ENCODE measurements around the gene NTNG1.
"Not testable (repeated sequence)": the region's sequence is repeated elsewhere in the genome, so short reads cannot be mapped to it uniquely, and the experiment has no call there.

The NTNG1 gene

GRCh38 chr1:107147843-107148242, 7.0 kb downstream of the NTNG1 start:
- no peak for DNase-seq (ENCODE audit: insufficient read length)
- FAIRE-seq = no peak
- no peak for TF ChIP-seq POLR2AphosphoS5 (IDR thresholded peaks at IDR 0.05; ENCODE audit: low read depth, low read length)

DNA sequence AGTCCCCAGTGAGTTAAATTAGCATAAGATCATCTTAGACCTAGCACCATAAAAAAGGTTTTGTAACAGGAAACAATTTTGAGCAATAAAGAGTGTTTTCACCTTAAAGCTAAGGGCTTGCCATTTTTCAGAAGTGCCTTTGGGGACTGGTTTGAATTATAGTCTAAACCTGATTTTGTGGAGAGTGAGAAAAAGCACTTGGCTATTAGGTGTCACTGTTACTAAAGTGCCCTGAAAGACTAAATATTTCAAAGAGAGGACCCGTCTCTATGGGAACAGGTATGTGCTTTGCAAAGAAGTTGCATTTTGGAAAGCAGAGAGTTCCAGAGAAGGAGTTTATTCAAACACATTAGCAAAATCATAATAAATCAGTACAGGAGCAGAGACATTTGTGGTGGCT, 9.1 kb downstream of the NTNG1 start:
- FAIRE-seq = no peak
- DNase-seq (ENCODE audit: insufficient read length) = no peak
- no peak for TF ChIP-seq TAF1 (IDR thresholded peaks at IDR 0.05; ENCODE audit: borderline replicate concordance, low read depth, low read length)
- no peak for TF ChIP-seq POLR2AphosphoS5 (IDR thresholded peaks at IDR 0.05; ENCODE audit: low read depth, low read length)
- no peak for TF ChIP-seq POLR2A (IDR thresholded peaks at IDR 0.05; ENCODE audit: low read depth, low read length)

DNA sequence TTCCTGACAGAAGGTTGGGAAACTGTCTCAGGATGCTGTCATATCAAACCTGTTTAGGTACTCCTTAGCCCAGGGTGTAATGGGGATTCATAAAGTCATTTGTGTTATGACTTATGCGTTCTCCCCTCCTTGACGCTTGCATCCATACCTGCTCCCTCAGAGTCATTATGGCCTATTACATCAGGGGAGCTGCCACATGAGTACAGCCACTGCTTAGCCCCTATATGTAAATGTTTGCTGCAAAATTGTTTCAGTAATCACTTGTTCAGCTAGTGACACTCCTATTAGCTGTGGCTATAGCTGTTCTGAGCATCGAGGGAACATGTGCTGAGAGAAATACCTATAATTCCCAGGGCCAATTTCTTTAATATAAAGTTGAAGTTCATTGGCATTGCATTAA, 10.5 kb downstream of the NTNG1 start:
- FAIRE-seq = no peak
- no peak for DNase-seq (ENCODE audit: insufficient read length)
- TF ChIP-seq POLR2AphosphoS5 (IDR thresholded peaks at IDR 0.05; ENCODE audit: low read depth, low read length) = no peak
- no peak for TF ChIP-seq POLR2A (IDR thresholded peaks at IDR 0.05; ENCODE audit: low read depth, low read length)
- TF ChIP-seq TAF1 (IDR thresholded peaks at IDR 0.05; ENCODE audit: borderline replicate concordance, low read depth, low read length) = no peak

- TF ChIP-seq TAF1 (IDR thresholded peaks at IDR 0.05; ENCODE audit: borderline replicate concordance, low read depth, low read length) = no peak
- no peak for TF ChIP-seq POLR2A (IDR thresholded peaks at IDR 0.05; ENCODE audit: low read depth, low read length)
- no peak for TF ChIP-seq POLR2AphosphoS5 (IDR thresholded peaks at IDR 0.05; ENCODE audit: low read depth, low read length)
- DNase-seq (ENCODE audit: insufficient read length) (no peak), FAIRE-seq (no peak)
Measured at GRCh38 chr1:107152395-107152794, 11.6 kb downstream of the NTNG1 start.

- FAIRE-seq = no peak
- TF ChIP-seq POLR2A (IDR thresholded peaks at IDR 0.05; ENCODE audit: low read depth, low read length) (no peak), POLR2AphosphoS5 (IDR thresholded peaks at IDR 0.05; ENCODE audit: low read depth, low read length) (no peak), TAF1 (IDR thresholded peaks at IDR 0.05; ENCODE audit: borderline replicate concordance, low read depth, low read length) (no peak)
- DNase-seq (ENCODE audit: insufficient read length) = no peak
Measured at GRCh38 chr1:107153014-107153413, 12.2 kb downstream of the NTNG1 start.

DNA sequence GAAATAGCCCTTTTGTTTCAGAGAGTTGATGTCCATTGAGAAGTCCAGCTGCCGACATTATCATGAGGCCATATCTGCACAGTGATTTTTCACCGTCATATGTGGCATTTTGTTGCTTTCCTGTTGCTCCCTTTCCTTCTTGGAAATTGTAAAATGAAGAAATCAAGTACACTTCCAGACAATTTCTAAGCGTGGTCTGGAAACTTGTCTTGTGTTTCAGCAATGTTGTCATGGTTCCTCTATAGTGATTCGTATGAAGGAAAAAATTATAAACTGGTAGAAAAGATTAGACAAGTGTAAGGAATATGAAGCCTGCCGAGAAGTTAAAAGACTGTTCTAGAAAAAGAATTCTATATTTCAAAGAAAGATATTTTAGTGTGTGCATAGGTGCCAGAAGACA, 17.7 kb downstream of the NTNG1 start:
- no peak for FAIRE-seq
- no peak for TF ChIP-seq POLR2A (IDR thresholded peaks at IDR 0.05; ENCODE audit: low read depth, low read length)
- TF ChIP-seq TAF1 (IDR thresholded peaks at IDR 0.05; ENCODE audit: borderline replicate concordance, low read depth, low read length) = no peak
- TF ChIP-seq POLR2AphosphoS5 (IDR thresholded peaks at IDR 0.05; ENCODE audit: low read depth, low read length) = no peak
- no peak for DNase-seq (ENCODE audit: insufficient read length)

DNA sequence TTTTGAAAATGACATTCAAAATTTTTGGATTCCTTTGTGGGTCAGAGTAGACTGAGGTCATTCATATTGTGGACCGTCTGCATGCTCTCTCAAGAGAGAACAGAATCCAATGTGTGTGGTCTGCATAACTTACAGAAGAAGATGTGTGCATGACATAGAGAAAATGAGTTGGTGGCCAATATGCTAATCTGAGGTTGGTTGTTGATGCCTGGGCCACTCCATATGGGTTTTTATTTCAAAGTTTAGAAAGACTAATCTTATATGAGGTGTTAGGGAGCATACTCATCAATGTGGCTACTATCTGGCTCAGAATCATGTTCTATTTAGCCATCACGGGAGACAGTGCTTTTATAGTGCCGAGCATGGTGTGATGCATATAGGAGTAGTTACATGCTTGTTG, 18.2 kb downstream of the NTNG1 start:
- no peak for FAIRE-seq
- TF ChIP-seq POLR2AphosphoS5 (IDR thresholded peaks at IDR 0.05; ENCODE audit: low read depth, low read length) (no peak), POLR2A (IDR thresholded peaks at IDR 0.05; ENCODE audit: low read depth, low read length) (no peak), TAF1 (IDR thresholded peaks at IDR 0.05; ENCODE audit: borderline replicate concordance, low read depth, low read length) (no peak)
- DNase-seq (ENCODE audit: insufficient read length) = no peak

DNA sequence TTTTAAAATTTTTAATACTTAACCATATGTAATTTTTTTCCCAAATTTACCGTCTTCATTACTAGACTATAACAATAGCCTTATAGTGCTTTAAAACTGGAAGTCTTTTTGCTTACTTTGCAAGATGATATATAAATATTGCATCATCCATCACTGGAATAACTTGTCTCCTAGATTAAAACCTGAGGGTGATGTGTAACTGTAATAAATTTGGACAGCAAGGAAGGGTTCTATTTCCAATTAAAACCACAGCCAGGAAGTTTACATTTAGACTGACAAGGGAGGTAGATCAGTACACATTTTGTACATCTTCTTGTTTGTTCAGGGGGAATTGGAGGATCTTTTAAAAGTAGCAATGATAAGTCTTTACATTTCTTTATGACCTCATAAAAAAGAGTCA, 21.9 kb downstream of the NTNG1 start:
- TF ChIP-seq POLR2A (IDR thresholded peaks at IDR 0.05; ENCODE audit: low read depth, low read length) = no peak
- TF ChIP-seq TAF1 (IDR thresholded peaks at IDR 0.05; ENCODE audit: borderline replicate concordance, low read depth, low read length) = no peak
- no peak for TF ChIP-seq POLR2AphosphoS5 (IDR thresholded peaks at IDR 0.05; ENCODE audit: low read depth, low read length)
- FAIRE-seq (no peak), DNase-seq (ENCODE audit: insufficient read length) (no peak)

- not testable (repeated sequence) for FAIRE-seq; DNase-seq (ENCODE audit: insufficient read length)
Measured at GRCh38 chr1:107164901-107165300, 24.1 kb downstream of the NTNG1 start.

GRCh38 chr1:107169615-107170014, 28.8 kb downstream of the NTNG1 start:
- no peak for FAIRE-seq
- TF ChIP-seq POLR2AphosphoS5 (IDR thresholded peaks at IDR 0.05; ENCODE audit: low read depth, low read length) = no peak
- TF ChIP-seq TAF1 (IDR thresholded peaks at IDR 0.05; ENCODE audit: borderline replicate concordance, low read depth, low read length) = no peak
- no peak for TF ChIP-seq POLR2A (IDR thresholded peaks at IDR 0.05; ENCODE audit: low read depth, low read length)
- no peak for DNase-seq (ENCODE audit: insufficient read length)

- DNase-seq (ENCODE audit: insufficient read length) (no peak), FAIRE-seq (no peak)
- TF ChIP-seq POLR2A (IDR thresholded peaks at IDR 0.05; ENCODE audit: low read depth, low read length) = no peak
- no peak for TF ChIP-seq POLR2AphosphoS5 (IDR thresholded peaks at IDR 0.05; ENCODE audit: low read depth, low read length)
- no peak for TF ChIP-seq TAF1 (IDR thresholded peaks at IDR 0.05; ENCODE audit: borderline replicate concordance, low read depth, low read length)
Measured at GRCh38 chr1:107171333-107171732, 30.5 kb downstream of the NTNG1 start.

- no peak for DNase-seq (ENCODE audit: insufficient read length)
- no peak for FAIRE-seq
- TF ChIP-seq POLR2AphosphoS5 (IDR thresholded peaks at IDR 0.05; ENCODE audit: low read depth, low read length) = no peak
- TF ChIP-seq TAF1 (IDR thresholded peaks at IDR 0.05; ENCODE audit: borderline replicate concordance, low read depth, low read length) = no peak
- TF ChIP-seq POLR2A (IDR thresholded peaks at IDR 0.05; ENCODE audit: low read depth, low read length) = no peak
Measured at GRCh38 chr1:107172450-107173170, 31.8 kb downstream of the NTNG1 start.
